HG02884 (cell line): Measurements from ENCODE around the gene UMPS.
"Not testable (repeated sequence)": the region's sequence is repeated elsewhere in the genome, so short reads cannot be mapped to it uniquely, and the experiment has no call there.

ENCODE experiments used
- ATAC-seq: cut with Tn5 transposase; IDR thresholded peaks from one replicate; pipeline ENCODE4 v1.9.1; 2021; ENCODE audit warnings: mild to moderate bottlenecking, moderate library complexity; ENCODE audit not compliant: unreplicated experiment

UMPS gene

GRCh38 chr3:124777762-124778470 is 47.7 kb downstream of the UMPS start:
- no peak for ATAC-seq

- ATAC-seq: no peak
Measured at GRCh38 chr3:124779116-124779515, 48.9 kb downstream of the UMPS start.

GRCh38 chr3:124779751-124780191 is 49.5 kb downstream of the UMPS start:
- ATAC-seq: no peak

DNA sequence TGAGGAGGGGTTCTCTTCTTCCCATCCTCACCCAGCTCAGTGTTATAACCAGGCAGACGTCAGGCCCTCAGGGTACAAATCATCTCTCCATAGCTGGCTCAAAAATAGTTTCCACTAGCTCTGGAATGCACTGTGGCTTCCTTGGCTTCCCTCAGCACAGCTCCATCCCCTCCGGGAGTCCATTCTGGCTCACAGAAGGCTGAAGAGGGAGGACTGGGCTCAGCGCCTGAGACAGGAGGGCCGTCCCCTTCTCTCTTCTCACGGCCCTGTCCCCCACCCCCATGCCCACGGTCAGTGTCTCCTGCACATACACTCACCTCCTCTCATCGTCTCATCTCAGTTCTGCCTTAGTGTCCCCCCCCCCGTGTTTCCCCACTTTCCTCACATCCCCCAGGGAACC is 50.1 kb downstream of the UMPS start:
- ATAC-seq: no peak

DNA sequence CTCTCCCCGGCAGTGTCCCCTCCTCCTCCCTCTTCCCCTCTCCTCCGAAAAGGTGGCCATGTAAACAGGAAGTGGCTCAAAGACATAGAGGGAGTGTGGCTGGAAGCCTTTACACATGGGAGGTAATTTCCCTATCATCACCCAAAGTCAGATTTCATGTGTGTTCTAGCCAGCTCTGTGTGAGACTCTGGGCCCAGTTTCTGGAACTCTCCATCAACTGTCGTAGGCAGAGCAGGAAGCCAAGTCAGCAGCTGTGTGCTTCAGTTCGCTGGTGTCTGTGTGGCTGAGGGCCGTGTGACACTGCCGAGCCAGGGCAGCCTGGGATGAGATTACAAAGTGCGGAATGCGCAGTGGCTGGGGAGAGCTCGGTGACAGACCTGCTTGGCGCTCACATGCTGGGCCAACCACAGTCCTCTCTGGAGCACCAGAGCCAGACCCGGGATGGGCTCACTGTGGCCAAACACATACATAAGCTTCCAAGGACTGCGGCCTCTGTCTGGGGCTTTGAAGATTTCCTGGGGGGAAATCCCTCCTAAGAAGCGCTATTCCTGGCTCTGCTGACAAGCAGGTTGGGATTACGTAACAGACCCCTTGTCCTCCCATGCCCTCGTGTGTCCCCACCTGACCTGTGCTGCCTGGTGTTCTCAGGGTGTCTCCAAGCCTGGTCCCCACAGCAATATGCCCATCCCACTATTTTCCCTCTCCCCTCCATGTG is 50.7 kb downstream of the UMPS start:
- ATAC-seq: no peak

DNA sequence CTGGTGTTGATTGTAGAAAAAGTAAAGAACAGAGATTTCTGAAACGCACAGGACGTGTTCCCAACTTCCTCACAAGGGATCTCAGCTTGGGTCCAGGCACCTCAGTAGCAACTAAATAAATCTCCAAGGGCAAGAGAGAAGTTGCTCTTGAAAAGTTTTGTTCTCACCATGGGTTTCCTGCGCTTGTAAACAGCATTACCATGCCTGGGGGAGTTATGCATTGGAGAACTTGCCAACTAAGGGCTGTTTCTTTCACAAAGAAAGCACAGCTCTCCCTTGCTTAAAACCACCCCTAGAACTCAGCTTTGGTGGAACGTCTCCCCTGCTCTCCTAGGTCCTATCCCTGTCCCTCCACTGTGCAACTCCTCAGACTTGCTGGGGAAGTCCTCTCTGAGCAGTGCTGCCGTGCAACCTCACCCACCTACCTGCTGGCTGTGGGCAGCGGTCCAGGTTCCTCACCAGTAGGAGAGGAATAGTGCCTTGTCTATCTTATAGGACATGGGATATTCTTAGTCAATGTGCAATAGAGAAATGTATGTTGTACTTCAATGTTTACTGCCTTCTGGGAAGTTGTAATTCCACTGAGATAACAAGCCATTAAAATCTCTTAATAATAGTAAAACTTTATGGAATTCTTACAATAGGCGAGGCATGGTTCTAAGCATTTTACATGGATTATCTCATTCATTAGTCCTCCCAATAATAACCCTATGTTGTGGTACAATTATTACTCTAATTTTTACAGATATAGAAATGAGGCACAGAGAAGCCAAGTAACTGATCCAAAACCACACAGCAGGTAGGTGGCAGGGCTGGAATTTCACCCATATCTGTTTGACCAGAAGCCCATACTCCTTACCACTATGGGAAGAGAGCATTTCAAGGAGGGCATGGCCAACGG is 51.5 kb downstream of the UMPS start:
- no peak for ATAC-seq

GRCh38 chr3:124782377-124782712 is 52.1 kb downstream of the UMPS start:
- not testable (repeated sequence) for ATAC-seq

DNA sequence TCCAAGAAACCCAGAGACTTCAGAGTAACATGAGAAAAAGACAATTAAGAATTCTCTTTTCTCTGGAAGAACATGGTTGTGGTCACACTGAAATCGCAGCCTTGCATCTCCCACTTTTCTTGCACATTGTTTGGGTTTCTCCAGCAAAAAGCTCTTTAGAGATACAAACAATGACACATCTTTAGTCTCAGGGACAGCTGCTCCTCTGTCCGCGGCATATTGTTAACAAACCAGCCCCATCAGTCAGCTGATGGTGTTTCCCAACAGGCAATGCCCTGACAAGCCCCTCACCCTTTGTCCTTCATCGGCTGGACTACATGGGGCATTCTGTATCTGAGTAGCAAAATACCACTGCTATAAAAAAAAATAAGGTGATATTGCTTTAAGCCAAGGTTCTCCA is 53.4 kb downstream of the UMPS start:
- ATAC-seq: no peak

- no peak for ATAC-seq
Measured at GRCh38 chr3:124784686-124785382, 54.6 kb downstream of the UMPS start.

DNA sequence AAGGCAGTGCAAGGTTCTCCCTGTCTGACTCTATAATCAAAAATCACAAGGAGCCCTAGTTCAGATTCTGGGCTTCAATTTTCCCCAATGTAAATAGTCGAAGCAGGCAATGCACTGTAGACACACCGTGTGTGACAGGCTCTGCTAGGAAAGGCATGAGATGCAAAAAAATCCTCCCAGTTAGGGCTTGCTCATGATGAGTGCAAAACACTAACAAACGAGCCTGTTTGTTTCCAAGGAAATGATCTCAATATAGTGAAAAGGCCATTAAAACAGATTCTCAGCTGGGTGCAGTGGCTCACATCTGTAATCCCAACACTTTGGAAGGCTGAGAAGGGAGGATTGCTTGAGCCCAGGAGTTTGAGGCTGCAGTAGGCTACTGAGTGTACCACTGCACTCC is 55.7 kb downstream of the UMPS start:
- no peak for ATAC-seq

DNA sequence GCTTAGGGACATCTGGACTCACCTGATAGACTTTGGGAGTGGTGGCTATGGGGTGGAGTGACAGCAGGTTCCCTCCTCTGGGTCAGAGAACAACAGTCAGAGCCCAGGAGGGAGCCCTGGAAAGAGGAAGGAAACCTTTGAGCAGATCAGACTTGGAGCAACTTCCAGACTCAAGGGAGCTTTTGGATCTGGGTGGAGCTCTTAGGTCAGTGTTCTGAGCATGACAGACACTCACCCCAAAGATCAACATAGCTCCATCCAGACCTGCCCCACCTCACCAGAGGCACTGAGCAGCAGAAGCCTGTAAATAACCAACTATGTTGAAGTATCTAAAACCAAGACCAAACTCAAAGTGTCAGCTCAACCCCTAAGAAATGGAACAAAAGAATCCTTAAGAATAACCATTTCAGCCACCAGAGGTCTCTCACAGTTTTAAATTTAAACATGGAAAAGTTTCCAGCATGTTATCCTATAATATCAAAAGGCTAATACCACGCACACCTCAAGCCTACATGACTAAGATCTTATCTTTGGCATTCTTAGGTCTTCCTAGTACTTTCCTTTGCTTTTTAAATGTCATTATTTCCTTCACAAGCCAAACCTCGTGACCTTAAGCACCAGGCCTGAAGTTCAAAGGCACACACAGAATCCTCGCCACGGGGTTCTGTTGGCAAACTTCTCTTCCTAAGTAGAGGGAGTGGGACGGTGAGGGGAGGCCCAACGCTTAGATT is 56.4 kb downstream of the UMPS start:
- no peak for ATAC-seq

- no peak for ATAC-seq
Measured at GRCh38 chr3:124787476-124788195, 57.4 kb downstream of the UMPS start.

DNA sequence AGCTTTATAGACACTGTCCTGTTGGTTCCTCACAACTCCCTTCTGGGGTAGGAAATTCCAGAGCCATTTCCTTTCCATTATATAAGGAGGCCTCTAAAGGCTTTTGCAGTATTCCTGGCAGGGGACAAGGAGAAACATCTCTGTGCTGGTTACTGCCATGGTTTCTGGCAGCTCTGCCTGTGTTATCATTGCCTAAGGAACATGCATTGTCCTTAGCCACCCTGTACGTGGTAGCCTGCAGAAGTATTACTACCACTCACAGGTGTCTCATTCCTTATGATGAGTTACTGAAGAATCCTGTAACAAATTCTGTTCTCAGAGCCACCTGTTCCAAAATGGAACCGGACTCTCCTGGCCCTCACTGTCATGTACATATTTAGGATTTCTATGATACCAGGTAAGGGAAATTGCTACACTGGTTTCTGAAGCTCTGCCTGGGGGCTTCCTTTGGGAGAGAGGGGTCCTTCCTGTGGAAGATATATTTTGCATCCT is 58.0 kb downstream of the UMPS start:
- no peak for ATAC-seq

GRCh38 chr3:124789103-124789502 is 58.9 kb downstream of the UMPS start:
- ATAC-seq: not testable (repeated sequence)

GRCh38 chr3:124791142-124791541 is 60.9 kb downstream of the UMPS start:
- no peak for ATAC-seq

DNA sequence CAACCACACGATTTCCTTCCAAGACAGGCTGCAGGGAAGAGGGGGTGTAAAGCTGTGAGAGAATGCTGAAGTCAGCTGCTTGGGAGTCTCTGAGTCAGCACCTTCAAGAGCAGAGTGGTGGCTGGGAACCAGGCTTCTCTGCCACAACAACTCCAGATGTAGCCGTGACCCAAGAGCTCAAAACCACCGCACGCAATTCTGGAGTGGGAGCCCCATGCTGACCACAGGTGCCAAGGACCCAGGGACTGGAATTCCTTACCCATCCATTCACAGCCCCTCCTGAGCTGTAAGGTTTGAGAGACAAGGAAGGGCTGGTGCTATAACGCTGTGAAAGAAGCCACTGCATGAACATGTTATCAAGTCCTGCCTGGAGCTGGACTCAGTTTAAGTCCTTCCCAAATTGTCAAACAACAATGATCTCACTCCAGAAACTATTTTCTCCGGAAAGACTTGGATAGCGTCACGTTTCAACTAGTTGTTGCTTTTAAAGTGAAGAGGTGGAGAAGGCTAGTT is 61.4 kb downstream of the UMPS start:
- no peak for ATAC-seq

DNA sequence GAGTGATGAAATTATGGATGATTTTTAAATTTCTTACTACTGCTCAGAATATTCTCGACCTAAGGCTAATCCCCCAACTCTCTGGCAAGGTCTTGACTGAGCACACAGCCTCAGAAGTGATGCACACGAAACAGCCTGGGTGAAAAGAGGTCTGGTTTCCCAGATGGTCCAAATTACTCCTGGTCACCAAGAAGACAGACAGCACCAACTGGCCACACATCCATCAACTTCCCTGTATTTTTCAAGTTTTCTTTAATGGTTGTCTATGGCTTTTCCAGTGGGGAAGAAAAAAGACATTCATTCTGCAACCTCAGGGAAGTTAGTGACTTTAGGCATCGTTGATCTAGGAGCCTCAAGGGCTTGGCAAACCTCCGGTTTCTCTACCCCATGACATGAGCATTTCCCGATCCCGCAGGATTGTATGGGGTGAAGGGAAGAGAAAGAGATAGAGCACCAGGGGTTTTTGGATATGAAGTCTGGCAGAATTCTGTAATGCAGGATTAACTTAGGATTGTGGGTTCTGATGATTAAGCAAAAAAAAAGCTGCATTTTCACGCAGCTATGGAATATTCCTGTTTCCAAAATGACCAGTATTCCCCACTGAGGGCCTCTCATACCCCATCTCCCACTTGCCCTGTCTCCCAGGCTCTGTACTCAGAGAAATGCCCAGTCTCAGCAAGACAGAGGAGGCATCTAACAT is 62.2 kb downstream of the UMPS start:
- no peak for ATAC-seq

DNA sequence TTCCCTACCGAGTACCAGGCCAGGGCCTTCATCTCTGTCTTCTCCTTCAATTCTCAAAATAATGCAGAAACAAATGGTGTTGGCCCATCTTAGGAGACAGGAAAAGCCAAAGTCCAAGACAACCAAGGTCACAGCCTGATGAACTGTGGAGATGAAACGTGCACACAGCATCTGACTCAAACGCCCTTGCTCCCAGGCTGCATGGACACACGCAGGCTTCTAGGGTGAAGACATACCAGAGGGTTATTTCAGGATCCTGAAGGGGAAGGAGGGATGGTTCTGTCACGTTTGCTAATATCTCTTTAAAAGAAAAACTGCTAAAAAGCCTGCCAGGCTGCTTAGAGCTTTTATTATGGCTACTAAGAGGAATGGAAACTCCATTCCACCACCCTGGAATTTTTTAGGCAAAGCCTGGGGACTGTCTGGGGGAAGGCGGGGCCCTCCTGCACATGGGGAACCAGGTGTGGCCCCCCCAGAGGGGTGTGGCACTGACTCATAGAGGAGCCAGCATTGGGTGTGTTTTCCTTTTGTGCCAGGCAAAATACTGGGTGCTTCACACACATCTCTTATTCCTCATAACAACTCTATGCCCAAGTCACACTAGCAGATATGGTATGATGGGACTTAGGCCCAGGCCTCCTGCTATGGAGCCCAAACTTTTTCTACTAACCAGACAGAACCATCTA is 62.9 kb downstream of the UMPS start:
- ATAC-seq: no peak
